B cell (primary cell): ENCODE measurements around the gene TRIO. TPM values are rescaled to one million over a fixed set of nuclear protein-coding genes. Genes with fewer than 3 reads are reported as not detected.
A peak's percentile ranks its signal among the peaks of the same experiment; 100 is the strongest.

Experiments
- ATAC-seq: fragments of 200-7000 bp; cut with Tn5 transposase; one replicate; pipeline ENCODE4 v1.10.0; 2021; ENCODE audit warnings: low read depth, mild to moderate bottlenecking, moderate number of reproducible peaks, moderate library complexity
- CTCF ChIA-PET: fragments of 350-600 bp; sonication (Branson Sonifier 250); formaldehyde crosslinking; loops from one replicate; lab custom pipeline; 2021; ENCODE audit warnings: antibody characterized with exemption, inconsistent platforms; lab: Charles Lee
- POLR2A ChIA-PET: fragments of 350-600 bp; sonication (Branson Sonifier 250); formaldehyde crosslinking; loops from one replicate; lab custom pipeline; 2021; ENCODE audit warnings: antibody characterized with exemption; lab: Charles Lee
- DNase-seq: peaks from one replicate; pipeline ENCODE4 v3.0.0; 2013
- H2AFZ ChIP-seq: 2 replicates; pipeline ENCODE4 v1.6.1; 2012; ENCODE audit warnings: mild to moderate bottlenecking, low read depth, low read length; ENCODE audit not compliant: insufficient read depth, poor library complexity, severe bottlenecking
- H3K27ac ChIP-seq, 2 donors: 1 replicate in 1 of 2; 2 replicates in 1 of 2; pipeline ENCODE4 v1.5.1; 2012 to 2013; ENCODE audit warnings: low read length in 2 of 2, mild to moderate bottlenecking in 2 of 2, moderate library complexity in 1 of 2
- H3K27me3 ChIP-seq, 4 experiments: fragments of 200-600 bp in 1 of 4; sonication (generic) in 1 of 4; replicated peaks in 1 of 4; 1 replicate in 2 of 4; 2 replicates in 2 of 4; pipeline versions ENCODE4 v1.6.1 to v1.7.0; 2013 to 2016; ENCODE audit warnings: low read length in 3 of 4, mild to moderate bottlenecking in 2 of 4, mixed read lengths in 1 of 4, moderate library complexity in 1 of 4; ENCODE audit not compliant: insufficient read depth in 4 of 4, control insufficient read depth in 3 of 4; ENCODE audit errors: control extremely low read depth in 1 of 4
- H3K36me3 ChIP-seq, 2 experiments: replicated peaks in 1 of 2; 1 replicate in 1 of 2; 2 replicates in 1 of 2; pipeline versions ENCODE4 v1.6.1 to v1.7.1; 2013; ENCODE audit warnings: low read length in 1 of 2; ENCODE audit not compliant: insufficient read depth in 2 of 2, control insufficient read depth in 1 of 2; ENCODE audit errors: control extremely low read depth in 1 of 2, extremely low read depth in 1 of 2
- H3K4me1 ChIP-seq, 2 donors: fragments of 200-600 bp in 1 of 2; sonication (generic) in 1 of 2; 1 replicate in 1 of 2; 2 replicates in 1 of 2; pipeline versions ENCODE4 v1.5.1 to v1.6.1; 2013 to 2017; ENCODE audit warnings: low read length in 2 of 2; ENCODE audit not compliant: control insufficient read depth in 2 of 2, insufficient read depth in 2 of 2
- H3K4me2 ChIP-seq: replicated peaks from 2 replicates; pipeline ENCODE3; 2012; ENCODE audit warnings: mild to moderate bottlenecking, low read depth, low read length; ENCODE audit not compliant: poor library complexity, severe bottlenecking
- H3K4me3 ChIP-seq, 5 experiments: fragments of 200-600 bp in 1 of 5; sonication (generic) in 1 of 5; 1 replicate in 3 of 5; 2 replicates in 2 of 5; pipeline versions ENCODE4 v1.5.1 to v1.7.0; 2011 to 2016; ENCODE audit warnings: low read length in 4 of 5, mild to moderate bottlenecking in 4 of 5, low read depth in 2 of 5, control low read depth in 1 of 5, moderate library complexity in 1 of 5; ENCODE audit not compliant: insufficient read depth in 1 of 5; ENCODE audit errors: control extremely low read depth in 1 of 5, extremely low read depth in 1 of 5
- H3K79me2 ChIP-seq: fragments of 200-600 bp; sonication (generic); one replicate; pipeline ENCODE4 v1.6.0; 2016; ENCODE audit warnings: low read length; ENCODE audit not compliant: control insufficient read depth, insufficient read depth
- H3K9ac ChIP-seq: fragments of 200-600 bp; sonication (generic); 2 replicates; pipeline ENCODE4 v1.6.1; 2017; ENCODE audit warnings: mild to moderate bottlenecking, low read length, moderate library complexity
- H3K9me3 ChIP-seq, 3 donors: one replicate each; pipeline versions ENCODE4 v1.6.1 to v1.7.1; 2013; ENCODE audit warnings: low read length in 2 of 3; ENCODE audit not compliant: control insufficient read depth in 2 of 3, insufficient read depth in 1 of 3; ENCODE audit errors: control extremely low read depth in 1 of 3
- H4K20me1 ChIP-seq: 2 replicates; pipeline ENCODE4 v1.6.0; 2012; ENCODE audit warnings: mild to moderate bottlenecking, low read length; ENCODE audit not compliant: insufficient read depth, control insufficient read depth, poor library complexity, severe bottlenecking
- H3K27ac Mint-ChIP-seq: one replicate; pipeline ENCODE4 v1.8.0; 2021; ENCODE audit warnings: mixed read lengths
- H3K27me3 Mint-ChIP-seq: one replicate; pipeline ENCODE4 v1.8.0; 2021; ENCODE audit warnings: mixed read lengths
- H3K4me1 Mint-ChIP-seq: one replicate; pipeline ENCODE4 v1.8.0; 2021; ENCODE audit warnings: mixed read lengths
- H3K4me3 Mint-ChIP-seq: one replicate; pipeline ENCODE4 v1.8.0; 2021; ENCODE audit warnings: mixed read lengths
- H3K9me3 Mint-ChIP-seq: one replicate; pipeline ENCODE4 v1.8.0; 2022; ENCODE audit warnings: mixed read lengths; ENCODE audit not compliant: insufficient read depth
- CTCF ChIP-seq: fragments of 200-600 bp; IDR thresholded peaks from one replicate; pipeline ENCODE4 v1.8.0; 2022; ENCODE audit warnings: antibody characterized with exemption, mild to moderate bottlenecking
- EZH2 ChIP-seq: IDR thresholded peaks from 2 replicates; pipeline ENCODE4 v1.6.1; 2012; ENCODE audit warnings: borderline replicate concordance, low read depth, mild to moderate bottlenecking, moderate library complexity, low read length; ENCODE audit not compliant: insufficient read depth, poor library complexity, severe bottlenecking
- WGBS: methylation state at CpG from one replicate; pipeline ENCODE4 v1.1.5; 2013; ENCODE audit warnings: missing lambda C conversion rate; ENCODE audit not compliant: insufficient coverage; 5-methylcytosine and 5-hydroxymethylcytosine counted together
- intact Hi-C: fragments of 100-400 bp; cut with micrococcal nuclease; formaldehyde crosslinking; loops from one replicate; pipeline ENCODE4 v1.10.0; 2022
- polyA plus RNA-seq: library from polyadenylated mRNA; depleted of rRNA; stranded (reverse); fragments of >200 nt; gene quantifications from 2 replicates; pipeline ENCODE4 v1.2.3, GENCODE V29; 2012
- total RNA-seq, 2 donors: library from RNA; stranded (reverse); fragments of 120-200 nt in 1 of 2; gene quantifications; 1 replicate in 1 of 2; 2 replicates in 1 of 2; pipeline versions ENCODE4 v1.2.3 to v1.2.4, GENCODE V29; 2013 to 2022

The TRIO gene
- total and polyA plus RNA-seq, 2 donors (not counting 1 experiment from before 2014, with no cell fraction given) = 90.5 to 479 TPM

GRCh38 chr5:14399054-14399692 is 256.0 kb downstream of the TRIO start:
- no peak overlapping the region for H3K27ac Mint-ChIP-seq

More at GRCh38 chr5:14399054-14399692, 256.0 kb downstream of the TRIO start:
- Histone ChIP-seq H3K9ac (no peak overlapping the region), H3K4me2 (no peak overlapping the region), H4K20me1 (peaks cover 10% of the 10 kb centered on the region), H3K4me3 (no peak overlapping the region), H3K36me3 (peaks cover 1 to 59% of the 10 kb centered on the region in 2 experiments), H3K4me1 (no peaks in the 10 kb centered on the region), H3K79me2 (peaks cover 7% of the 10 kb centered on the region), H2AFZ (no peak overlapping the region), H3K9me3 (no peaks in the 10 kb centered on the region), H3K27ac (no peak overlapping the region), H3K27me3 (no peaks in the 10 kb centered on the region)
- H3K4me1 Mint-ChIP-seq = no peaks in the 10 kb centered on the region
- POLR2A ChIA-PET = interaction anchor here (0.7 kb wide), 1 partner anchor 133 kb away, joined by 3 read pairs; no protein-coding TSS in a partner anchor
- H3K9me3 Mint-ChIP-seq = no peaks in the 10 kb centered on the region
- H3K4me3 Mint-ChIP-seq = no peak overlapping the region
- 100% methylated on average over 2 of the region's 4 CpGs for WGBS
- CTCF ChIA-PET = interaction anchor here (1.0 to 3.9 kb wide), 17 partner anchors 9 to 411 kb away, joined by 3 to 51 read pairs (median 4); no protein-coding TSS in a partner anchor
- TF ChIP-seq EZH2 (no peak), CTCF (peak; percentile 70)
- ATAC-seq (no peak), DNase-seq (peak; percentile 39)
- intact Hi-C loops = no loop called here
- H3K27me3 Mint-ChIP-seq = no peaks in the 10 kb centered on the region
